ENCODE data around the gene C19orf18.

C19orf18 gene

GRCh38 chr19:58009301-58009665 is 34.9 kb upstream of the C19orf18 start:
- TF ChIP-seq CTCF (IDR thresholded peaks at IDR 0.05), result no peak

GRCh38 chr19:58007285-58007684 is 33.0 kb upstream of the C19orf18 start:
- TF ChIP-seq CTCF (IDR thresholded peaks at IDR 0.05), result no peak

GRCh38 chr19:58003174-58003828 is 29.0 kb upstream of the C19orf18 start:
- TF ChIP-seq CTCF (IDR thresholded peaks at IDR 0.05), result no peak

GRCh38 chr19:58002384-58003173 is 28.2 kb upstream of the C19orf18 start, which contains the start of gene ZNF606:
Gene ZNF606 (minus strand): TSS chr19:58002820. CDS start chr19:58001319, 1,501 bp downstream.
- TF ChIP-seq CTCF (IDR thresholded peaks at IDR 0.05), result no peak

GRCh38 chr19:58001895-58002369 is 27.6 kb upstream of the C19orf18 start:
- no peak for TF ChIP-seq CTCF (IDR thresholded peaks at IDR 0.05)

- TF ChIP-seq CTCF (IDR thresholded peaks at IDR 0.05), result no peak
These were observed 26.3 kb upstream of the C19orf18 start for GRCh38 chr19:58000677-58001076.

GRCh38 chr19:57992841-57993240 is 18.5 kb upstream of the C19orf18 start:
- TF ChIP-seq CTCF (IDR thresholded peaks at IDR 0.05), result no peak
